Retinal pigment epithelial cell (primary cell): Measurements from ENCODE around the gene RABGGTA.
A peak's percentile ranks its signal among the peaks of the same experiment; 100 is the strongest.
"Not testable (repeated sequence)": the region's sequence is repeated elsewhere in the genome, so short reads cannot be mapped to it uniquely, and the experiment has no call there.

Source experiments
- DNase-seq: peaks from one replicate; pipeline ENCODE4 v3.0.0-alpha.2; 2010; ENCODE audit warnings: low read depth
- H3K4me3 ChIP-seq: 2 replicates; pipeline ENCODE4 v1.5.1; 2011; ENCODE audit warnings: mild to moderate bottlenecking, low read length, control low read depth, moderate library complexity
- TF ChIP-seq, protein P1 (sequence below): conservative IDR thresholded peaks from 2 replicates; pipeline ENCODE4 v1.5.1; 2011; ENCODE audit warnings: low read depth, low read length, control low read depth, inconsistent platforms

The RABGGTA gene

DNA sequence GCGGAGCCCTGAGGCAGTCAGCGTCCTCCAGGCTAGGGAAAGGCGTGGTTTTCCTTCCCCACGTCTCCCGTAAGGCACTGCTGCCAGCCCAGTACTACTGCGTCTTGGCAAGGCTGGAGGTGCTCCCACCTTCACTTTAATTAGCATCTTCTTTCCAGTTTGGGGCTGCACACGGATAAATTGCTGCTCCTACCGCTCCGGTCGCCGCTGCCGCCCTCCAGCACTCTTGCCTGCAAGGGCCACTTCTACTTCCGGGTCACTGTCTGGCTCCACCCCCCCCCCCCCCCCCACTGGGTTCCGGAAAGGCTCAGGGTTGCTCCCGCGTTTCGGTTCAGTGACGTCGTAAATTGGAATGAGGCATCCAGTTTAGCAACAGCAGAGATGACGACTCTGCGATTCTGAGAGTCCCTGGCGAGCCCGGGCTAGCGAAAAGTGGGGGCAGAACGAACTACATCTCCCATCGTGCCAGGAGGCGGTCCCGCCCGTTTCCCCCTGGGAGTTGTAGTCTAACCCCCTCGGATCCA is 39.2 kb downstream of the RABGGTA start, which contains the start of gene NEDD8:
Gene NEDD8 (minus strand): TSS at position 247 of the 524 bp plus-strand sequence. CDS start 100 bp downstream, at position 147.
- TF ChIP-seq, protein P1, sequence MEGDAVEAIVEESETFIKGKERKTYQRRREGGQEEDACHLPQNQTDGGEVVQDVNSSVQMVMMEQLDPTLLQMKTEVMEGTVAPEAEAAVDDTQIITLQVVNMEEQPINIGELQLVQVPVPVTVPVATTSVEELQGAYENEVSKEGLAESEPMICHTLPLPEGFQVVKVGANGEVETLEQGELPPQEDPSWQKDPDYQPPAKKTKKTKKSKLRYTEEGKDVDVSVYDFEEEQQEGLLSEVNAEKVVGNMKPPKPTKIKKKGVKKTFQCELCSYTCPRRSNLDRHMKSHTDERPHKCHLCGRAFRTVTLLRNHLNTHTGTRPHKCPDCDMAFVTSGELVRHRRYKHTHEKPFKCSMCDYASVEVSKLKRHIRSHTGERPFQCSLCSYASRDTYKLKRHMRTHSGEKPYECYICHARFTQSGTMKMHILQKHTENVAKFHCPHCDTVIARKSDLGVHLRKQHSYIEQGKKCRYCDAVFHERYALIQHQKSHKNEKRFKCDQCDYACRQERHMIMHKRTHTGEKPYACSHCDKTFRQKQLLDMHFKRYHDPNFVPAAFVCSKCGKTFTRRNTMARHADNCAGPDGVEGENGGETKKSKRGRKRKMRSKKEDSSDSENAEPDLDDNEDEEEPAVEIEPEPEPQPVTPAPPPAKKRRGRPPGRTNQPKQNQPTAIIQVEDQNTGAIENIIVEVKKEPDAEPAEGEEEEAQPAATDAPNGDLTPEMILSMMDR = no peak
- peak within 1 kb of the TSS; percentile 89 for H3K4me3 ChIP-seq
- DNase-seq = peak; percentile 71

- peak overlapping the region; percentile 89 for H3K4me3 ChIP-seq
- DNase-seq = no peak
- TF ChIP-seq, protein P1 = no peak
Observed at GRCh38 chr14:24231263-24232120, 39.9 kb downstream of the RABGGTA start.

DNA sequence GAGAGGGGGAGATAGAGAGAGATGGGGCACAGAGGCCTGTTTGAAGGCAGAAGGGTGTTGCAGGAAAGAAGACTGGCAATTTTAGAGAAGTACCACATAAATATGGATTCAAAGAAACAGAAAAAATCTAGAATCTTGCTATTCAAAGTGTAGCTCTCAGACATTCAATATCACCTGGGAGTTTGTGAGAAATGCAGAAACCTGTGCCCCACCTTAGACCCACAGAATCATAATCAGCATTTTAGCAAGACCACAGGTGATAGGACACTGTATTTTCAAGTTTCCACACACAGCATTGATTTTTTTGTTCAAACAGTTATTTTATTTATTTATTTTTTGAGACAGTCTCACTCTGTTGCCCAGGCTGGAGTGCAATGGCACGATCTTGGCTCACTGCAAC is 42.5 kb downstream of the RABGGTA start:
- TF ChIP-seq, protein P1 = no peak
- DNase-seq = no peak
- no peak overlapping the region for H3K4me3 ChIP-seq

- TF ChIP-seq, protein P1 = no peak
- DNase-seq = no peak
- no peak overlapping the region for H3K4me3 ChIP-seq
Observed at GRCh38 chr14:24226473-24226872, 44.9 kb downstream of the RABGGTA start.

DNA sequence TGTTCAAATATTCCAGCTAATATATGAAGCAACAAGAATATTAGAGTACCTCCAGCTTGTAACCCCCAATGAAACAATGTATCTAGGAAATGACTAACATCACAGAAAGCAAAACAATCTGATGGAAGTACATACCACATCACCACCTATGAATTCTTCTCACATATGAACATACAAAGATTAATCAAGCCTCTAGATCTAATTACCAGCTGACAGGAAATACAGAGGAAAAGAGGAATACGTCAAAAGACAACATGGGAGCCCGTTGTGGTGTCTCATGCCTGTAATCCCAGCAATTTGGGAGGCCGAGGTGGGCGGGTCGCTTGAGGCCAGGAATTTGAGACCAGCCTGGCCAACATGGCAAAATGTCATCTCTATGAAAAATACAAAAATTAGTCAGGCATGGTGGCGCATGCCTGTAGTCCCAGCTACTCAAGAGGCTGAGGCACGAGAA is 46.8 kb downstream of the RABGGTA start:
- peak; percentile 47 for DNase-seq
- no peak overlapping the region for H3K4me3 ChIP-seq
- TF ChIP-seq, protein P1 = no peak

DNA sequence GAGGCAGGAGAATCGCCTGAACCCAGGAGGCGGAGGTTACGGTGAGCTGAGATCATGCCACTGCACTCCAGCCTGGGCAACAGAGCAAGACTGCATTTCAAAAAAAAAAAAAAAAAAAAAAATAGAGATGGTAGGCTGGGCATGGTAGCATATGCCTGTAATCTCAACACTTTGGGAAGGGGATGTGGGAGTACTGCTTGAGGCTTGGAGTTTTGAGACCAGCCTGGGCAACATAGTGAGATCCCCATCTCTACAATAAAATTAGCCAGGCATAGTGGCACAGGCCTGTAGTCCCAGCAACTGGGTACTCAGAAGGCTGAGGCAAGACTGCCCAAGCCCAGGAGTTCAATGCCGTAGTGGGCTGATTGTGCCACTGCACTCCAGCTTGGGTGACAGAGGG is 48.4 kb downstream of the RABGGTA start:
- not testable (repeated sequence) for DNase-seq

DNA sequence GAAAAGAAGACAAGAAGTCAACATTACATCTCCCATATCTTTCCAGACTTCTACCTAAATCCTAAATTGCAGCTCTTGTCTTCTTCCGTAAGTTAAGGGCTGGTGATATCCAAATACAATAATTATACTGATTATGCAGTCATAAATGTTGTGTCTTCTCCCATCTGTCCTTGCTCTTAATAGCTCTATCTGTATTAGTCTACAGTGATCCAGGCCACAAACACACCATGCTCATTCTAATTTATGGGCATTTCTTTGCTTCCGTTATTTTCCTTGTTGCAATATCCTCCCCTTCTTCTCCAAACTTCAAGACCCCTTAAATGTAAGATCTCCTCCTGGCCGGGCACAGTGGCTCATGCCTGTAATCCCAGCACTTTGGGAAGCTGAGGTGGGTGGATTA is 51.9 kb downstream of the RABGGTA start:
- TF ChIP-seq, protein P1 = no peak
- no peak for DNase-seq

More for the DNA sequence above, 48.4 kb downstream of the RABGGTA start:
- not testable (repeated sequence) for H3K4me3 ChIP-seq

More for the DNA sequence above, 51.9 kb downstream of the RABGGTA start:
- no peak overlapping the region for H3K4me3 ChIP-seq
